ENCODE measurements around the gene POU4F3.

The POU4F3 gene

GRCh38 chr5:146376821-146377220 is 38.2 kb downstream of the POU4F3 start:
- H3K27ac ChIP-seq (replicated peaks): no peak overlapping the region
- peaks cover 6% of the 10 kb centered on the region for H3K27me3 ChIP-seq (ENCODE audit: insufficient read depth, poor library complexity, severe bottlenecking)
- no peak for DNase-seq (ENCODE audit: low read depth in 1 of 2, low spot score in 1 of 2)
- no peak overlapping the region for H3K4me3 ChIP-seq (replicated peaks; ENCODE audit: insufficient read depth, low read length)
- TF ChIP-seq REST (IDR thresholded peaks at IDR 0.05; ENCODE audit: insufficient replicate concordance, low read depth) (no peak), POLR2AphosphoS5 (IDR thresholded peaks at IDR 0.05; ENCODE audit: low read depth) (no peak), GABPA (IDR thresholded peaks at IDR 0.05; ENCODE audit: low read depth) (no peak), SPI1 (IDR thresholded peaks at IDR 0.05; ENCODE audit: borderline replicate concordance, low read depth) (no peak), CTCF (IDR thresholded peaks at IDR 0.05; ENCODE audit: insufficient read depth, low read length) (no peak)

- H3K27ac ChIP-seq (replicated peaks): no peak overlapping the region
- no peak for TF ChIP-seq GABPA (IDR thresholded peaks at IDR 0.05; ENCODE audit: low read depth)
- no peak for TF ChIP-seq POLR2AphosphoS5 (IDR thresholded peaks at IDR 0.05; ENCODE audit: low read depth)
- TF ChIP-seq REST (IDR thresholded peaks at IDR 0.05; ENCODE audit: insufficient replicate concordance, low read depth): no peak
- no peak for TF ChIP-seq CTCF (IDR thresholded peaks at IDR 0.05; ENCODE audit: insufficient read depth, low read length)
- TF ChIP-seq SPI1 (IDR thresholded peaks at IDR 0.05; ENCODE audit: borderline replicate concordance, low read depth): no peak
- peaks cover 6% of the 10 kb centered on the region for H3K27me3 ChIP-seq (ENCODE audit: insufficient read depth, poor library complexity, severe bottlenecking)
- no peak overlapping the region for H3K4me3 ChIP-seq (replicated peaks; ENCODE audit: insufficient read depth, low read length)
- no peak for DNase-seq (ENCODE audit: low read depth in 1 of 2, low spot score in 1 of 2)
Measured at GRCh38 chr5:146378986-146379385, 40.3 kb downstream of the POU4F3 start.

GRCh38 chr5:146380714-146381113 is 42.1 kb downstream of the POU4F3 start:
- Histone ChIP-seq H3K4me3 (replicated peaks; ENCODE audit: insufficient read depth, low read length) (no peak overlapping the region), H3K27ac (replicated peaks) (no peak overlapping the region), H3K27me3 (ENCODE audit: insufficient read depth, poor library complexity, severe bottlenecking) (peaks cover 7% of the 10 kb centered on the region)
- TF ChIP-seq CTCF (IDR thresholded peaks at IDR 0.05; ENCODE audit: insufficient read depth, low read length) (no peak), GABPA (IDR thresholded peaks at IDR 0.05; ENCODE audit: low read depth) (no peak), REST (IDR thresholded peaks at IDR 0.05; ENCODE audit: insufficient replicate concordance, low read depth) (no peak), SPI1 (IDR thresholded peaks at IDR 0.05; ENCODE audit: borderline replicate concordance, low read depth) (no peak), POLR2AphosphoS5 (IDR thresholded peaks at IDR 0.05; ENCODE audit: low read depth) (no peak)
- no peak for DNase-seq (ENCODE audit: low read depth in 1 of 2, low spot score in 1 of 2)

All from HL-60 (cell line).